CD14-positive monocyte (primary cell): Measurements from ENCODE around the gene TMEM273. TPM values are rescaled to one million over a fixed set of nuclear protein-coding genes. Genes with fewer than 3 reads are reported as not detected.

ENCODE experiments used
- DNase-seq, 3 donors: peaks; one replicate each; pipeline ENCODE4 v3.0.0-alpha.2; 2011 to 2022
- H2AFZ ChIP-seq: 2 replicates; pipeline ENCODE4 v1.6.0; 2012; ENCODE audit warnings: mild to moderate bottlenecking, low read depth, low read length, inconsistent platforms; ENCODE audit not compliant: insufficient read depth, poor library complexity, severe bottlenecking
- H3K27ac ChIP-seq, 2 donors: 1 replicate in 1 of 2; 2 replicates in 1 of 2; pipeline ENCODE4 v1.5.1; 2012 to 2013; ENCODE audit warnings: low read length in 2 of 2, control low read depth in 1 of 2, inconsistent platforms in 1 of 2, low read depth in 1 of 2, mild to moderate bottlenecking in 1 of 2
- H3K27me3 ChIP-seq, 2 donors: one replicate each; pipeline versions ENCODE4 v1.6.0 to v1.6.1; 2011 to 2013; ENCODE audit warnings: low read length in 2 of 2; ENCODE audit not compliant: control insufficient read depth in 2 of 2, insufficient read depth in 2 of 2
- H3K36me3 ChIP-seq, 2 donors: replicated peaks in 1 of 2; 1 replicate in 1 of 2; 2 replicates in 1 of 2; pipeline versions ENCODE4 v1.5.1 to v1.6.1; 2012 to 2013; ENCODE audit warnings: low read length in 2 of 2, control low read depth in 1 of 2, inconsistent platforms in 1 of 2, mild to moderate bottlenecking in 1 of 2; ENCODE audit not compliant: insufficient read depth in 2 of 2, control insufficient read depth in 1 of 2
- H3K4me1 ChIP-seq, 2 donors: 1 replicate in 1 of 2; 2 replicates in 1 of 2; pipeline versions ENCODE4 v1.5.1 to v1.6.1; 2012 to 2013; ENCODE audit warnings: low read length in 2 of 2, control low read depth in 1 of 2, inconsistent platforms in 1 of 2, mild to moderate bottlenecking in 1 of 2, moderate library complexity in 1 of 2; ENCODE audit not compliant: insufficient read depth in 2 of 2, control insufficient read depth in 1 of 2
- H3K4me2 ChIP-seq: replicated peaks from 2 replicates; pipeline ENCODE3; 2012; ENCODE audit warnings: low read length, moderate library complexity, mild to moderate bottlenecking; ENCODE audit not compliant: poor library complexity, severe bottlenecking; ENCODE audit errors: extremely low read depth
- H3K4me3 ChIP-seq, 3 experiments: fragments of 200-600 bp in 1 of 3; sonication (generic) in 1 of 3; replicated peaks in 1 of 3; 1 replicate in 2 of 3; 2 replicates in 1 of 3; pipeline ENCODE4 v1.5.1; 2011 to 2013; ENCODE audit warnings: low read length in 3 of 3, mild to moderate bottlenecking in 3 of 3, control low read depth in 2 of 3, low read depth in 2 of 3, inconsistent platforms in 1 of 3, moderate library complexity in 1 of 3
- H3K79me2 ChIP-seq: 2 replicates; pipeline ENCODE4 v1.6.0; 2012; ENCODE audit warnings: mild to moderate bottlenecking, control low read depth, inconsistent platforms, low read length, moderate library complexity; ENCODE audit not compliant: insufficient read depth
- H3K9ac ChIP-seq: 2 replicates; pipeline ENCODE4 v1.6.0; 2017; ENCODE audit warnings: low read length, mild to moderate bottlenecking; ENCODE audit not compliant: insufficient read depth, poor library complexity, severe bottlenecking
- H3K9me3 ChIP-seq, 2 donors: replicated peaks in 1 of 2; 1 replicate in 1 of 2; 2 replicates in 1 of 2; pipeline versions ENCODE4 v1.5.1 to v1.6.1; 2012 to 2013; ENCODE audit warnings: low read length in 2 of 2, control low read depth in 1 of 2; ENCODE audit not compliant: control insufficient read depth in 1 of 2, insufficient read depth in 1 of 2
- H4K20me1 ChIP-seq: 2 replicates; pipeline ENCODE4 v1.6.0; 2012; ENCODE audit warnings: mild to moderate bottlenecking, low read length, control low read depth, moderate library complexity; ENCODE audit not compliant: insufficient read depth
- H3K27ac Mint-ChIP-seq, 7 donors: one replicate each; pipeline ENCODE4 v1.8.0; 2020; ENCODE audit warnings: mild to moderate bottlenecking in 7 of 7, mixed read lengths in 7 of 7, moderate library complexity in 6 of 7, inconsistent platforms in 2 of 7
- H3K27me3 Mint-ChIP-seq, 3 donors: one replicate each; pipeline ENCODE4 v1.8.0; 2021 to 2022; ENCODE audit warnings: low read depth in 3 of 3, mild to moderate bottlenecking in 3 of 3, mixed read lengths in 3 of 3, moderate library complexity in 3 of 3, inconsistent platforms in 1 of 3
- H3K36me3 Mint-ChIP-seq, 2 donors: one replicate each; pipeline ENCODE4 v1.8.0; 2020; ENCODE audit warnings: mixed read lengths in 2 of 2, inconsistent platforms in 1 of 2, mild to moderate bottlenecking in 1 of 2
- H3K4me1 Mint-ChIP-seq: one replicate; pipeline ENCODE4 v1.8.0; 2020; ENCODE audit warnings: mild to moderate bottlenecking, mixed read lengths
- H3K4me3 Mint-ChIP-seq, 2 donors: one replicate each; pipeline ENCODE4 v1.8.0; 2020; ENCODE audit warnings: mild to moderate bottlenecking in 2 of 2, mixed read lengths in 2 of 2, moderate library complexity in 1 of 2
- H3K9me3 Mint-ChIP-seq, 7 donors: one replicate each; pipeline ENCODE4 v1.8.0; 2020 to 2022; ENCODE audit warnings: mixed read lengths in 7 of 7, mild to moderate bottlenecking in 6 of 7, moderate library complexity in 6 of 7, inconsistent platforms in 2 of 7
- WGBS: methylation state at CpG from one replicate; pipeline ENCODE4 v1.1.5; 2013; ENCODE audit warnings: missing lambda C conversion rate; ENCODE audit not compliant: insufficient coverage; 5-methylcytosine and 5-hydroxymethylcytosine counted together
- intact Hi-C, 2 donors: fragments of 100-400 bp; cut with micrococcal nuclease; formaldehyde crosslinking; loops; one replicate each; pipeline versions ENCODE4 v1.15.0 to v1.15.1; 2023
- polyA plus RNA-seq, 3 donors: library from polyadenylated mRNA; depleted of rRNA in 1 of 3; unstranded in 2 of 3; stranded (reverse) in 1 of 3; fragments of 300-500 nt in 2 of 3; fragments of >200 nt in 1 of 3; fragmentation: Illumina TruSeq in 2 of 3; gene quantifications; 1 replicate in 2 of 3; 2 replicates in 1 of 3; pipeline ENCODE4 v1.2.3, GENCODE V29; 2012 to 2021
- TF ChIP-seq, protein P1 (sequence below): fragments of 200-600 bp; IDR thresholded peaks from one replicate; pipeline ENCODE4 v1.8.0; 2022; ENCODE audit warnings: antibody characterized with exemption, mild to moderate bottlenecking

The TMEM273 gene
- polyA plus RNA-seq, 3 donors: 6.7 to 7.9 (median 6.9) TPM

DNA sequence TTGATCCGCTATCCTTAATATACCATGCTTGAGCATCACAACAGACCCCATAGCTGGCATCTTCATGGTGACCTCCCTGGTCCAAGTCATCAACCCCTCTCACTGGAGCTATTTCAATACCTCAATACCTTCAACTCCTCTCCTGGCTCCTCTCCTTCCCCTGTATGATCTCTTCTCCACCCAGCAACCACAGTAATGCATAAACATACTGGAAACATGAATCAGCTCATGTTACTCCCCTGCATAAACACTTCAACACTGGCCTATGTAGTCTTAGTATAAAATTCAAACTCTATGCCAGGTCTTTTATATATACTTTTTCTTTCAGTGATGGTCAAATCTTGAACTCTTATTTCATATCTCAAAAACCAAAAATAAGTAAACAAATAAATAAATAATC, 31.8 kb upstream of the TMEM273 start:
- H3K9ac ChIP-seq: no peak overlapping the region
- no peaks in the 10 kb centered on the region for H3K9me3 ChIP-seq
- Mint-ChIP-seq H3K9me3 (peaks cover 0 to 7% (median 4%) of the 10 kb centered on the region in 7 donors), H3K4me3 (no peak overlapping the region), H3K4me1 (peaks cover 2% of the 10 kb centered on the region), H3K27me3 (peaks cover 0 to 12% (median 12%) of the 10 kb centered on the region in 3 donors), H3K27ac (no peak overlapping the region), H3K36me3 (no peaks in the 10 kb centered on the region)
- H3K36me3 ChIP-seq: no peaks in the 10 kb centered on the region
- no peaks in the 10 kb centered on the region for H3K27me3 ChIP-seq
- DNase-seq: no peak
- 100% methylated on average over 1 of the region's 1 CpG for WGBS
- no peak overlapping the region for H3K4me3 ChIP-seq
- intact Hi-C loops: no loop called here
- H3K27ac ChIP-seq: no peak overlapping the region
- no peaks in the 10 kb centered on the region for H3K79me2 ChIP-seq
- no peaks in the 10 kb centered on the region for H4K20me1 ChIP-seq
- no peak overlapping the region for H3K4me2 ChIP-seq
- H3K4me1 ChIP-seq: no peaks in the 10 kb centered on the region
- no peak overlapping the region for H2AFZ ChIP-seq
- TF ChIP-seq, protein P1, sequence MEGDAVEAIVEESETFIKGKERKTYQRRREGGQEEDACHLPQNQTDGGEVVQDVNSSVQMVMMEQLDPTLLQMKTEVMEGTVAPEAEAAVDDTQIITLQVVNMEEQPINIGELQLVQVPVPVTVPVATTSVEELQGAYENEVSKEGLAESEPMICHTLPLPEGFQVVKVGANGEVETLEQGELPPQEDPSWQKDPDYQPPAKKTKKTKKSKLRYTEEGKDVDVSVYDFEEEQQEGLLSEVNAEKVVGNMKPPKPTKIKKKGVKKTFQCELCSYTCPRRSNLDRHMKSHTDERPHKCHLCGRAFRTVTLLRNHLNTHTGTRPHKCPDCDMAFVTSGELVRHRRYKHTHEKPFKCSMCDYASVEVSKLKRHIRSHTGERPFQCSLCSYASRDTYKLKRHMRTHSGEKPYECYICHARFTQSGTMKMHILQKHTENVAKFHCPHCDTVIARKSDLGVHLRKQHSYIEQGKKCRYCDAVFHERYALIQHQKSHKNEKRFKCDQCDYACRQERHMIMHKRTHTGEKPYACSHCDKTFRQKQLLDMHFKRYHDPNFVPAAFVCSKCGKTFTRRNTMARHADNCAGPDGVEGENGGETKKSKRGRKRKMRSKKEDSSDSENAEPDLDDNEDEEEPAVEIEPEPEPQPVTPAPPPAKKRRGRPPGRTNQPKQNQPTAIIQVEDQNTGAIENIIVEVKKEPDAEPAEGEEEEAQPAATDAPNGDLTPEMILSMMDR: no peak

DNA sequence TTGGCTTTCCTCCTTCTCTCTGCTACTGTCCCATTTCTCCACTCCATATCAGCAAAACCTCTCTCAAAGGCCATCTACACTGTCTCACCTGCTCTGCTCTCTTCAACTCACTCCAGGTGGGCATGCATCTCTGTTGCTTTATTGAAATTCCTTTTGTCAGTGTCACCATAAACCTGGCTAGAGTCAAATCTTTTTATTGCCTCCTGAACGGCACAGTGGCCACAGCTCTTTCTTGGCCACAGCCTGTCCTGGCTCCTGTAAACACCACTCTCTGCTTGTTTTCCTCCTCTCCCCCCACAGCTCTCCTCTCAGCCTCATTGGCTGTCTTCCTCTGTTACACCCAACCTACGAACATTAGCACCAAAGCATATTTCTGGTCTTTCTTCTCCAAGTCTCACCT, 31.1 kb upstream of the TMEM273 start:
- Histone ChIP-seq H3K36me3 (no peaks in the 10 kb centered on the region), H3K27ac (no peak overlapping the region), H3K9me3 (no peaks in the 10 kb centered on the region), H3K4me2 (no peak overlapping the region), H4K20me1 (no peaks in the 10 kb centered on the region), H3K4me3 (no peak overlapping the region), H3K79me2 (no peaks in the 10 kb centered on the region), H2AFZ (no peak overlapping the region), H3K4me1 (no peaks in the 10 kb centered on the region), H3K9ac (no peak overlapping the region), H3K27me3 (no peaks in the 10 kb centered on the region)
- Mint-ChIP-seq H3K4me3 (no peak overlapping the region), H3K9me3 (peaks cover 0 to 7% (median 4%) of the 10 kb centered on the region in 7 donors), H3K27ac (no peak overlapping the region), H3K4me1 (peaks cover 2% of the 10 kb centered on the region), H3K27me3 (peaks cover 0 to 12% (median 12%) of the 10 kb centered on the region in 3 donors), H3K36me3 (no peaks in the 10 kb centered on the region)
- TF ChIP-seq, protein P1: no peak
- intact Hi-C loops: no loop called here
- WGBS: 100% methylated on average over 2 of the region's 2 CpGs
- no peak for DNase-seq
